Measurements from ENCODE around the gene KLRC1.
"Not testable (repeated sequence)": the region's sequence is repeated elsewhere in the genome, so short reads cannot be mapped to it uniquely, and the experiment has no call there.

The KLRC1 gene

DNA sequence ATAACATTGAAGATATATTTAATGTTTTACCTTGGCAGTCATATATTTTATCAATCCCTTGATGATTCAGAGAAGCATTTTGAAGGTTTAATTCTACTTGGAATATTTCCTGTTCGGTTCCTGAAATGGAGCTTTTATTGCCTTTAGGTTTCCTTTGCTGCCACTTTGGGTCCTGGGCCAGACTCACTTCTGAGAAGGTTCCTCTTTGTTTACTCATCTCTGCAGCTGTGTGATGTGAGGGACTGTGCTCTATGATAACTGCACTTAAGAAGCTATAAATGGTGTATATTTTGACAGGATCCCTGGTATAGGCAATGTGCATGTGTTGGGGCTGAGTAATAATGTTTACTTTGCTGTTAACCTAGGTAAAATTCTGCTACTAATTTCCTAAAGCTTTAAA, 32.8 kb downstream of the KLRC1 start, which contains the start of gene KLRC3:
KLRC3 (minus strand) TSS at position 262 of the 400 bp plus-strand sequence; CDS start at position 217, 45 bp downstream.
- not testable (repeated sequence) for DNase-seq

DNA sequence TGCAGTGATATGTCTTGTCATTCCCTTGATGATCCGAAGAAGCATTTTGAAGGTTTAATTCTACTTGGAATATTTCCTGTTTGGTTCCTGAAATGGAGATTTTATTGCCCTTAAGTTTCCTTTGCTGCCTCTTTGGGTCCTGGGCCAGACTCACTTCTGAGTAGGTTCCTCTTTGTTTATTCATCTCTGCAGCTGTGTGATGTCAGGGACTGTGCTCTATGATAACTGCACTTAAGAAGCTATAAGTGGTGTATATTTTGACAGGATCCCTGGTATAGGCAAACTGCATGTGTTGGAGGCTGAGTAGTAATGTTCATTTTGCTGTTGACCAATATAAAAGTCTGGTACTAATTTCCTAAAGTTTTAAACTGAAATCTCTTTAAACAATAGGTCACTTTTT, 43.8 kb downstream of the KLRC1 start, which contains the start of gene KLRC4:
KLRC4 (minus strand) TSS at position 366 of the 400 bp plus-strand sequence; CDS start at position 184, 182 bp downstream.
- DNase-seq, result no peak

DNA sequence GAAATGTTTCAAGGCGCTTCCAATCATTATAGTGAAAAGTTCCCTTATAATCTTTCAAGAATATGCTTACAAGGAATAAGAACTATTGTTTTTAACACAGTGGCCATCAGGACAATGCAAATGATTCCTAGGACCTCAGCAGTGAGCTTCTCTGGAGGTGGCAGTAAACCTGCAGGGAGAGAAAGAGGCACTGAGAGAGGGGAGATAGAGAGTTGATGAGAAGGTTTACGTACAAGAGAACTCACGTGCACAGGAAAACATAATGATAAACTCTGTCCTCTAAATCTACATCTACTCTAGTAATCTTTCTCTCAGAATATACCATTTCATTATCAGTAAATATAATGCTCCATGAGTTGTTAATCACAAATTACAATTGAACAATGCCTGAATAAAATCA, 44.3 kb downstream of the KLRC1 start:
- no peak for DNase-seq

DNA sequence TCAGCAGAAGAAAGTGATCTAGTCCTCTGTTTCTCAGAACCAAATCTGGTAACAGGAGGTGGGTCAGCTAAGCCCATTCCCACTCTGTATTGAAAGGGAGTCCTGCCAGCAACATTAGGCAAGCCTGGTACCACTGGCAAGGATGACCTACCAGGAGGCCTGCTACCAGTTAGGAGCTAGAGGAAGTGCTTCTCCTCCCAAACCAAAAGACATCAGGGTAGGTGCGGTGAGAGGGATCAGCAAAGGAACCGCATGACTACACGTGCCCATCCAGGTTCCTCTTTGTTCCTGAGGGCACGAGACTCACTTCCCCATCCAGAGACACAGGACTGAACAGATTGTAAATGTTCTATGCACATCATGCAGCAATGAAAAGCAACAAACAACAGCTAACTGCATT, 46.5 kb downstream of the KLRC1 start:
- no peak for DNase-seq

DNA sequence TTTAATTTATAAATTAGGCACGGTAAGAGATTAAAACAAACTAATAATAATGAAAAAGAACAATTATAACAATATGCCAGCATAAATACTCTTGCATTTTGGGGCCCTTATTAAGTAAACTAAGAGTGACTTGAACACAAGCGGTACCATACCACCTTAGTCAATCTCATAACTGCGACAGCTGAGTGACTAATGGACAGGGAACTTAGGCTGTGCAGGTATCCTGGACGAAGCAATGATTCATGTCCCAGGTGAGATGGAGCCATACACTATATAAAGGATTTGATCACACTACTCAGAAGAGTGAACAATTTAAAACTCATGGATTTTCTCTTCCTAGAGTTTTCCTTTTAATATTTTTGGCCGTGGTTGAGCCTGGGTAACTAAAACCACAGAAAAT, 47.9 kb downstream of the KLRC1 start:
- no peak for DNase-seq

DNA sequence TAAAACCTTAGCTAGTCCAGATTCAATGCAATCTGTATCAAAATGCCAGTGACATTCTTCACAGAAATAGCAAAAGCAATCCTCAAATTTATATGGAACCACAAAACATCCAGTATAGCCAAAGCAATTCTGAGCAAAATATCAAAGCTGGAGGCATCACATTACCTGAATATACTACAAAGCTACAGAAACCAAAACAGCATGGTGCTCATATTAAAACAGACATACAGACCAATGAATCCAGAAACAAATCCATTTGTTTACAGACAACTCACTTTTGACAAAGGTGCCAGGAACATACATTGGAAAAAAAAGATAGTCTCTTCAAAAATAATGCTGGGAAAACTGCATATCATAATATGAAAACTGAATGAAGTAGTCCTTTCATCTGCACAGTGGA, 48.4 kb downstream of the KLRC1 start:
- DNase-seq, result no peak

DNA sequence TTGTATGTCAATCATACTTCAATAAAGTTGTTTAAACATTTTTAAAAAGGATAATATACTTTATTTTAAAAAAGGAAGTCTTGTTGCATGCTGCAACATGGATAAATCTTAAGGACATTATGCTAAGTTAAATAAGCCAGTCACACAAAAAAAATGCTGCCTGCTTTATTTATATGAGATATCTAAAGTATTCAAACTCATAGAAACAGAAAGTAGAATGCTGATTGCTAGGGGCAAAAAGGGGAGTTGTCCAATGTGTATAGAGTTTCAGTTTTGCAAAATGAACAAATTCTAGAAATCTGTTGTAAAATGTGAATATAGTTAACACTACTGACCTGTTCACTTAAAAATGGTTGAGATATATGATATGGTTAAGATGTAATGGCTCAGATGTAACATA, 52.3 kb downstream of the KLRC1 start:
- no peak for DNase-seq

DNA sequence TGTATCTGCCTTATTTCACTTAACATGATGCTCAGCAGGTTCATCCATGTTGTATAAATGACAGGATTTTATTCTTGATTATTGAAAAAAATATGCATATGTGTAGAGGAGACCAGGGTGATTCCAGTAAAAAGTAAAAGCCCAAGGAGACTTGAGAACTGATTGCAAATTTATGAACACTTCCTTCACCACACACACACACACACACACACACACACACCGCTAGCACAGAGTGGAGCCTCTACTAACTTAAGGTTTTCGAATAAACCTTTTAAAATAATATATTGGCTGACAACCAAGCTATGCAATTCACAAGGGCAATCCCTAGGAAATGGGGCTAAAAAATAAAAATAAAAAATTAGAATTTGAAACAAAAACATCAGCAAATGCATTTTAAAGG, 55.0 kb downstream of the KLRC1 start:
- DNase-seq, result no peak

DNA sequence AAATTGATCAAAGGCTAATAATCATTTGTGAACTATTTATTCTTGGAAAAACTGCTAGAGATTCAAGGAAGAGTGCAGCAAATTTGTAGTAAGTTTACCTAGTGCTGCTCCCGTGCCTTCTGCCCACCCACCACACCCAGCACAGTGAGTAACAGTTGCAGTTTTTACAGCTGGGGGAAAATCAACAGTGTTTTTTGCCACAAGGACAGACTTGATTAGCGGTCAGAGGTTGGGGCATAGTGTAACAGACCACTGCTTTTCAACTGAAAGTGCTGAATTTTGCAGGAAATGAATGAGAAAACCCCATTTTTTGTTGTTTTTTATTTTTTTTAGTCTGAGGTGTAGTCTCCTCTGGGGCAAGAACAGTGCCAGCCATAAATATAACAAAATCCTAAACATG, 55.9 kb downstream of the KLRC1 start:
- DNase-seq, result no peak

DNA sequence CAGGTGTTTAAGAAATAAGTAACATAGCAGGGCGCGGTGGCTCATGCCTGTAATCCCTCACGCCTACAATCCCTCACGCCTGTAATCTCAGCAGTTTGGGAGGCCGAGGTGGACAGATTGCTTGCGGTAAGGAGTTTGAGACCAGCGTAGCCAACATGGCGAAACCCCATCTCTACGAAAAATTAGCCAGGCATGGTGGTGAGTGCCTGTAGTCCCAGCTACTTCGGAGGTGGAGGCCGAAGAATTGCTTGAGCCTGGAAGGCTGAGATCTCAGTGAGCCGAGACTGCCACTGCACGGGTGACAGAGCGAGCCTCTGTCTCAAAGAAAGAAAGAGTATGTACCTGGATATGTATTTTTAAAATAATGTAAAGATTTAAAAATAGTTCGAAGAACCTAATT, 57.0 kb downstream of the KLRC1 start:
- not testable (repeated sequence) for DNase-seq

Measured in stimulated activated CD4-positive, alpha-beta T cell treated with anti-CD3 and anti-CD28 coated beads, Interleukin-2, amount 100 ng/mL, for 24 hours (primary cell).